8988T (cell line): ENCODE results near the gene PLVAP.
"Not testable (repeated sequence)": the region's sequence is repeated elsewhere in the genome, so short reads cannot be mapped to it uniquely, and the experiment has no call there.

Source experiments
- DNase-seq: peaks from one replicate; pipeline ENCODE4 v3.0.0; 2011

Gene PLVAP

DNA sequence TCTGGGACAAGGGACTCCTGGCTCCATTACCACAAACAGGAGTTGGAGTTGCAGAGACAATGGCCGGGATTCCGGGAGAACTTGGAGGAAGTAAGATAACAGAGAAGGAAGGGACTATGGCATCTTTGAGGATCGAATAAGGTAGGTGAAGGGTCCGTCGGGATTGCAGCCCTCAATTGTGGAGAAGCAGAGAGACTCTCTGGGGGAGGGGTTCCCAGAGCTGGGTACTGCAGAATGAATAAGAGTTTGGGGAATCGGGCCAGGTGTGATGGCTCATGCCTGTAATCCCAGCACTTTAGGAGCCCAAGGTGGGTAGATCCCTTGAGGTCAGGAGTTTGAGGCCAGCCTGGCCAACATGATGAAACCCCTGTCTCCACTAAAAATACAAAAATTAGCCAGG is 24.5 kb upstream of the PLVAP start:
- DNase-seq = no peak

DNA sequence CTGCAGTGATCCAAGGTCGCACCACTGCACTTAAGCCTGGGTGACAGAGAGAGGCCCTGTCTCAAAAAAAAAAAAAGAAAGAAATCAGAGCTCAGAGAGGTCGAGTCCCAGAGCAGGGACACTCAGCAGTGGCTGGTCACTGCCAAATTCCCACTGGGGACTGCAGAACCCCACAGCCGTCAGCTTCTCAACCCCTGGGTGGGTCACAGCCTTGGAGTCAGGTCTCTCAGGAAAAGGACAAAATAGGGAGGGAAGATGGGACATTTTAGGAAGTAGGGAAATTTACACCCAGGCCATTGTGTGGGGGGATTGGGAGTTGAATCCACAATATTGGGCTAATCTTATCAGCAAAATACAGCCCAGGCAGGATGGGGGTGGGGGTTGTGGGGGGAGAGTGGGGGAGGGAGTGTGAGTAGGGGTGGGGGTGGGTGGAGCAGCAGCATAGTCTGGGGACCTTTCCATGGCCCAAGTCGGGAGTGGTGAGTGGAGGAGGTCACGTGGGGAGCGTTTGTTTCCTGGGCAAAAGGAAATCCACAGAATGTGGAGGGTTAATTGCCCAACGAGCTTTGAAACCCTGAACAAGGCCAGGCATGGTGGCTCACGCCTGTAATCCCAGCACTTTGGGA is 21.9 kb upstream of the PLVAP start:
- no peak for DNase-seq

DNA sequence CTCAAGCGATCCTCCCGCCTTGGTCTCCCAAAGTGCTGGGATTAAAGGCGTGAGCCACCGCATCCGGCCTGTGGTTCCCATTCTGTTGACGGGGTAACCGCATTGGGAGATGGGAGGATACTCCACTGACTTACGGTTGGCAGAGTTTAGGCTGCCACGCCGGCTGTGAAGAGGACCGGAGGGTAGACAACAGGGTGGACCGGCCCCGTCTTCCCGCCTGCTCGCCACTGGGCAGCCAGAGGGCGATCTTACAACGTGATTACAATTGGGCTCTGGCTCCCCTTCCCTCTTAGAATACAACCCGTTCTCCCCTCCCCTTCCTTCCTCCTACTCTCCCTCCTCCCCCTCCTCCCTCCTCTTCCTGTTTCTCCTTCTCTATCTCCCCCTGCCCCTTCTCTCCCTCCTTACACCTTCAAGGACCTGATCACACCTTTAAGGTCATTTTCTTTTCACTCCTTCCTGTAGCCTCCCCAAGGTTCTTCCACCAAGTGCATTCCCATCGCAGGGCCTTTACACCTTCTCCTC is 17.8 kb upstream of the PLVAP start:
- DNase-seq = peak; percentile 96

DNA sequence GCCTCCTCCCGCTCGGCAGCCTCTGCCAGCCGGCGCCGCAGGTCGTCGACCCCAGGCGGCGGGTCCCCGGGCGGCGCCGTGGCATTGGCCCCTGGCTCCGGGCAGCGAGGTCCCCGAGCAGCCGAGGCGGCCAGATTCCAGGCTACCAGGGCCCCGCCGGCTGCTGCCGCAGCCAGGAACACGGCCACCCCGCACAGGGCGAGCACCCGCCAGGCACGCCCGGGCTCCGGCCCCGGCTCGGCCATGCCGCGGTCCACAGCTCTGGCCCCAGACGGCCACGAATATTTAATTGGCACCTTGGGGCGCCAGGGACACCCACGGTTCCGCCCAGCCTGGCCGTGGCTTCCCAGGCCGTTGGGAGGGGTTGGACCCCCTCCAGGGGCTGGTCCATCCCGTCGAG is 16.8 kb upstream of the PLVAP start, which contains the start of gene CCDC194:
Gene CCDC194 (minus strand): TSS at position 283 of the 400 bp plus-strand sequence. CDS start 38 bp downstream, at position 245.
- DNase-seq = no peak

DNA sequence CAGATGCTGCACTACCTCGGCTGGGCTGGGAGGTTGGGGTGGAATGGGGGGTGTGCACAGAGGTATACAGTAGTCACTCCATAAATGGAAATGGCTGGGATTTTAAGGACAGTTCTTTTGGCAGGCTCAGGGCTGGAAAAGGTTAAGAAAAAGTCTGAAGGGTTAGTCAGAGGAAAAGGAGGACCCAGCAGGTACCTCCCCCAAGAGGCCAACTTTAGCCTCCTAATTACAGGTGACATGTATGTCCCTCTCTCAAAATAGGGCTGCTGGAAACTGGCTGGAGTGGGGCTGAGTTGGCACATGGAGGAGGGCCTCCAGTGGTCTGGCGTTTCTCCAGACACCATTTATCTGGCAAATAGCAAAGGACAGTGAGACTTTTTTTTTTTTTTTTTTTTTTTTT is 15.9 kb upstream of the PLVAP start:
- DNase-seq = peak; percentile 46

DNA sequence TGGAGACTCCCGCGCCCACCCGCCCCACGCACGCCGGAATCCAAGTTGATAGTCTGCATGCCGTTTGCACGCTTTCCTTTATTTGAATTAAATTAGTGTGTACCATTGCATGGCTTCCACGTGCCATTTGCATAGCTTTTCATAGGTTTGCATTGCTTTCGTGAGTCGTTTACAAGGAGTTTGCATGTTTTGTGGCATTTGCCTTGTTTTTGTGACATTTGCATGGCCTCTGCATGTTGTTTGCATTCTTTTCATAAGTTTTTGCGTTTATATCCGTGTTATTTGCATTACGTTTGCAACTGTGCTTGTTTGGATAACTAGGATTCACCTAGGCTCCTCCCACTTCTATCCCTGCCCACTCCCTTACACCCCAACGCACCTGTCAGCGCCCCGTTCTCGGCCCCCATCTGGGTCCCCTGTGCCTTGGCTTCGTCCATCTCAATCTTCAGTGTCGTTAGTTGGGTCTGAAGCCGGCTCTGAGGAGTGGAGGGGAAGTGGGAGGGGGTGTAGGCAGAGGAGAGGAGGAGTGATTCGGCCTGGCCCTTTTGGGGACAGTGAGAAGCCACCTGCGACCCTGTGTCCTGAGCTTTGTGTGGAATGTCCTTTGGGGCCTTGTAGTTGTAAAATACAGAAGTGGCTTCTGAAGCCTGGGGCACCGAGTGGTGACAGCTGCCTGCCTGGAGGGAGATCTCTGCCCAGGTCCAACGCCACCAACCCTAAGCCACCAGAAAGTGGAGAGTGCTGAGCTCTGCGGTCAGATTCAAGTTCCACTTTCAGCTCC is 14.4 kb upstream of the PLVAP start:
- DNase-seq = peak; percentile 52

DNA sequence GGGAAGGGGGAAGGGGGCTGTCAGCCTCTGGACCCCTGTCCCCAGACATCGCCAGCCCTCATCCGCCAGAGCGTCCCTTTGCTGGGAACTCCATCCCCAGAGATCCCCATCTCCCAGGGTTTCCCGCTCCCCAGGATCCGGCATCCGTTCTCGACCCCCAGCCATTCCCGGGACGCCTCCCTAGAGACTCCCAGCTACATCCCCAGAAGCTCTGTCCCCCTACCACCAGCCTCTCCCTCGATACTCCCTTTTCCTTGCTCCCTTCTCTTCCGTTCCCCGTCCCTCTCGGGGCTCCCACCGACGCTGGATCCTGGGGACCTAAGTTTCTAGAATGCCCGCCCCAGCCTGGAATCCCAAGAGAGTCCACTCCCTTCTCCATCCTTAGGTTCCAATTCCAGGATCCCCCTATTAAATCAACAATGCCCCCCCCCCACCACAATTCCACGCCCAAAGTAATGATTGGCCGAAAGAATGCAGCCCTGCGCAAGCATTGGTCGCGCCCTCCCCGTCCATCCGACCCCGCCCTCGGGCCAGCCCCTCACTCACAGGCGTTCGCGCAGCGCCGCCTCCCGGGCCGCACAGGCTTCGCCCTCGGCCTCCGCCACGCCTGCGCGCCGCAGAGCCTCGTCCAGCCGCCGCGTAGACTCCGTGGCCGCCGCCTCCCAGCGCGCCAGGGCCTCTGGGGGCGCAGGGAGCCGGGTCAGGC is 13.7 kb upstream of the PLVAP start:
- DNase-seq = peak; percentile 99

DNA sequence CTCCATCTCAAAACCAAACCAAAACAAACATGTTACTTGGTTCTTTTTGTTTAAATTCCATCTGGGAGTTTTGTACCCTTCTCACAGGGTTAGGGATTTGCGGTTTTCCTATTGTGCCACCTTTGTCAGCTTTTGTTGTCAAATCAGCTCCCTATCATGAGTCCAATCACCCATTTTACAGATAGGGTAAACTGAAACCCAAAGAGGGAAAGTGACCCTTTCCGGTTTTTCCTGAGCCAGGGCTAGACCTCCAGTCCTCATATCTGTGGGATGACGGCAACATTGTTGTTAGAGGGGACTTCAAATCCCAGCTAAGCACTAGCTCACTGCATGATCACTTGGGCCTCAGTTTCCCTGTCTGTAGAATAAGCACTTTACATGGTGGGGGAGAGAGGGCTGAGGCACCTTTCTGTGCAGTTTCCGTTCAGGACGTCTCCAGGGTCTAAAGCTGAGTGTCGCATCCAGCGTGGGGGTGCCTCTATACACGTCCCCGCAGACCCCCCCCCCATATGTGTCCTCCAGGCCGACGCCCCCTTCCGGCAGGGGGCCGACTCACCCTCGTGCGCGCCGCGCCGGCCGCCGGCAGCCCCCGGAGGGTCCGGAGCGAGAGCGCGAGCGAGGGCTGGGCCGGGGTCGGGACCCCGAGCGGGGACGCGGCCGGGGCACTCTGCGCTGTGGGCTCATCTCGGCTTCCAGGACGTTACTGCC is 13.0 kb upstream of the PLVAP start:
- no peak for DNase-seq

DNA sequence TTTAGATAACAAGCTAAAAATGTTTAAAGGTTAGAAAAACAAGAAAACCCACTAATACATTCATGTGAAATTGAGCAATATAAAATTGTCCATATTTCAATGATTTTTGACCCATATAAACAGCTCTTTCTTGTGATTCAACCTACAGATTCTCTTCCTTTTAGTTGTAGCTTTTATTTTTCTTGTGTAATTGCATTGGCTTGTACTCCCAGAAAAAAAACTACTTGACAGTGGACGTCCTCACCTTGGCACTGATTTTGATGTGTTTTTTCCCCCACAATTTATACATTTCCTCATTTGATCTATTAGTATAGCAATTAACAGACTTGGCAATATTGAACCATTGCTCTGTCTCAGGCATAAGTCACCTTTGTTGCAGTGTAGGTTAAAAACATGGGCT is 12.1 kb upstream of the PLVAP start:
- DNase-seq = no peak

DNA sequence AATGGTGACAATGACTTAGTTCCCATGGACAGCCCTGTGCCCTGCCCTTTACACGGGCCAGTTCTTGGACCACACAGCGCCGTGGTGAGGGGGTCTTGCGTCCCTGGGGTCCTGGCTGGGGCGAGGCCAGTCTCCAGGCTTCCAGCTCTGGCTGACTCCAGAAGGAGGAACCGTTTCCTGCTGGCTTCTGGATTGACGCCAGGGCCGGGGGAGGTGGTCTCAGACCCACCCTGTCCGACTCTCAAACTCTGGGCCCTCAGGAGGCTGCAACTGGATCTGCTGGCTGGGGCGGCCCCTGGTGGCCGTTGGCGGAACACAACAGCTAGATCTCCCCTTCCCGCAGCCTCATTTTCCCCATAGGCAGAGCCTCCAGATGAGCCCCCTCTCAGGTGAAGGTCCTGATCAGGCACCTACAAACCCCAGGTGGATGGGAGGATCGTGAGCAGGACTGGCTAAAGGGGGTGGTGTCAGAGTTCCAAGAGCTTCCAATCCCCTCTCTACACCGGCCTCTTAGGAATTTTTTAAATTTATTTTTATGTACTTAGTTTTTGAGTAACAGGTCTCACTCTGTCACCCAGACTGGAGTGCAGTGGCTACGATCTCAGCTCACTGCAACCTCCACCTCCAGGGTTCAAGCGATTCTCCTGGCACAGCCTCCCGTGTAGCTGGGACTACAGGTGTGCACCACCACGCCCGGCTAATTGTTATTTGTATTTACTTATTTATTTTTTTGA is 8.9 kb upstream of the PLVAP start:
- peak; percentile 87 for DNase-seq

DNA sequence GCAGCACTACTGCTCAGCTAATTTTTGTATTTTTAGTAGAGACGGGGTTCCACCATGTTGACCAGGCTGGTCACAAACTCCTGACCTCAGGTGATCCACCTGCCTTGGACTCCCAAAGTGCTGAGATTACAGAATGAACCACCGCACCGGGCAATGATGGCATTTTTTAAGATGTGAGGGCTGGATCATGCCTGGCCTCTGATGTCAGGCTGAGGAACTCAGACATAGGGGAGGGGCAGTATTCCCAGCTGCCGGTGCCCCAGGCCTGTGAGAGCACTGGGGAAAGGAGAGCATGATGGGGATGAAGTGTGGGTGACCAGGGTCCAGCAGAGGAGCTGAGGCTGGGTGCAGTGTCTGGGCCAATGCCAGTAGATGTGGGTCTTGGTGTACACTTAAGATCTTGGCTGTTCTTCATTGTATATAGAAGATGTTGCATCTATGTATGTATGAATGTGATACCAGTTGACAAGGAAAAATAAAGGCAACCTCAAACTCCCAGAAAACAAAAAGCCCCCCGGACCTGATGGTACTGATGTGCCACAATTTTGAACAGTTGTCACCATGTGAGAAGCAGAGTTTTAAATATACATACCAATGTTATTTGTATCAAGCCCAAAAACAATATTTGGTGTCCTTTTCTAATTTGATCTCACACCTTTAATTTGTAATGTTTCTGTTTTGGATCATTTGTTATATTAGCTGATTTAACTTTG is 3.4 kb upstream of the PLVAP start:
- DNase-seq = no peak

DNA sequence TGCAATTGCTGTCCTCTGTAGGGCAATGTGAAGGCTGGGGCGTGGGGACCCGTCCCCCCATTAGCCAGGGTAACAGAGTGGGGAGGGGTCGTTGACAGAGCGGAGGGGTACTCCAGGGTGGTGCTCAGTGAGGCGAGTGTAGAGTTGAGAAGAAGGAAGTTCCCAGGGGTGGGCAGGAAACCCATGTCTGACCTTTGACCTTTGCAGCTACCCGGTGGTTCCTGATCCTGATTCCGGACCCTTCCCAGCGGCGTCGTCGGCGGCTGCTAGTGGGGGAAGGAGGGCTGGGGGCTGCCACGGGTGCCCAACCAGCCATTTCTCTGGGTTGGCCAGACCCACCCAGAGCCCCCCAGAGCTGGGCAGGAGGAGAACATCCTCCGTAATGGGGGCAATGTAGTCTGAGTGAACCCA is 2.1 kb upstream of the PLVAP start:
- no peak for DNase-seq

DNA sequence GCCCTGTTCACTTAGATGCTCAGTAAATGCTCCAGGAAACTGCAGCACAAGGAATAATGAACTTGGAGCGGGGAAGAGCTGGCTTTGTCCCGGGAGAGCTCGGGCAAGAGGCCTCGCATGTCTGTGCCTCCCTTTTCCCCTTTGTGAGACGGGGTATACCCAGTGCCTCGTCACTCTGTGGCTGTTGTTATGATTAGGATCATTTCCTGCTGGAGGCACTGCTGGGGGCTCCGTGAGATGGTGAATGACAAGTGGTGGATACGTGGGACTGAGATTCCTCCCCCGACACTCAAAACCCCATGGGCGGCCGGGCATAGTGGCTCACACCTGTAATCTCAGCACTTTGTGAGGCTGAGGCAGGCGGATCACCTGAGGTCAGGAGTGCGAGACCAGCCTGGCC is 1.1 kb upstream of the PLVAP start:
- DNase-seq = no peak

DNA sequence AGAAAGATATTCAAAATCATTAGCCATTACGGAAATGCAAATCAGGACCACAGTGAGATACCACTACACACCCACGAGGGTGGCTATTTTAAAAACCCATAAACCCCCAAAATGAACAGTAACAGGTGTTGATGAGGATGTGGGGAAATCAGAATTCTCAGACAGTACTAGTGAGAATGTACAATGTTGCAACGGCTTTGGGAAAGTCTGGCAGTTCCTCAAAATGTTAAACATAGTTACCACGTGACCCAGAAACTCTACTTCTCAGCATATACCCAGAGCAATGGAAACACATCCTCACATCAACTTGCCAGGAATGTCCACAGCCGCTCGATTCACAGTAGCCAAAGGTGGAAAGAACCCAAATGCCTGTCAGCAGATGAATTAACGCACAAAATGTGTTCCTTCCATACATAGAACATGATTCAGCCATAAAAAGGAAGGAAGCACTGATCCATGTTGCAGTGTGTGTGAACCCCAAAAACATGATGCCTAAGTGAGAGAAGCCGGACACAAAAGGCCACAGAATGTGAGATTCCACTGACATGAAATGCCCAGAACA is 7.0 kb downstream of the PLVAP start:
- DNase-seq = no peak

DNA sequence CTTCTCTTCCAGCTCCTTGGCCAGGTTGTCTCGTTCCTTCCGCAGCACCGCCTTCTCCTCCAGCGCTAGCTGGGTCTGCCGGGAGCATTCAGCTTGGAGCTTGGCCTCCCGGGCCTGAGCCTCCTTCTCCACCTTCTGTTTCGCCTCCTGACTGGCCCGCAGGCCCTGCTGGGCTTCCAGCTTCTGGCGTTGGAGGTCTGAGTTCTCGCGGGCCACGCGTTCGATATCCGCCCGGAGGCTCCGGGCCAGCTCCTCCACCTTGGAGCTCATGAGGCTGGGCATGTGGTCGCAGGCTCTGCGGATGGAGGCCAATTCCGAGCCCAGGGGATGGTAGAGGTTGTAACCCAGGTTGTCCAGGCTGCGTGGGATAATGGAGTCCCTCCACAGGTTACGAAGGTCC is 11.8 kb downstream of the PLVAP start:
- DNase-seq = no peak

DNA sequence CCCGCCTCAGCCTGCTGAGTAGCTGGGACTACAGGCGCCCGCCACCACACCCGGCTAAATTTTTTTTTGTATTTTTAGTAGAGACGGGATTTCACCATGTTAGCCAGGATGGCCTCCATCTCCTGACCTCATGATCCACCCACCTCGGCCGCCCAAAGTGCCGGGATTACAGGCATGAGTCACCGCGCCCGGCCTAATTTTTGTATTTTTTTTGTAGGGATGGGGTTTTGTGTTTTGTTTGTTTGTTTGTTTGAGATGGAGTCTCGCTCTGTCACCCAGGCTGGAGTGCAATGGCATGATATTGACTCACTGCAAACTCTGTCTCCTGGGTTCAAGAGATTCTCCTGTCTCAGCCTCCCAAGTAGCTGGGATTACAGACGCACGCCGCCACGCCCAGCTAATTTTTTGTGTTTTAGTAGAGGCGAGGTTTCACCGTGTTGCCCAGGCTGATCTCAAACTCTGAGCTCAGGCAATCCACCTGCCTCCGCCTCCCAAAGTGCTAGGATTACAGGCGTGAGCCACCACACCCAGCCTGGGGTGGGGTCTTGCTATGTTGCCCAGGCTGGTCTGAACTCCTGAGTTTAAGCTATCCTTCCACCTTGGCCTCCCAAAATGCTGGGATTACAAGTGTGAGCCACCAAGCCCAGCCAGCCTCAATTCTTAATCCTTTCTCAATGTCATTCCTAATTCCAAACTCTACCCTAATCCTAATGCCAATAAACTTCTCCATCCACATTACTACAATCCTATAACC is 13.1 kb downstream of the PLVAP start:
- DNase-seq = not testable (repeated sequence)

DNA sequence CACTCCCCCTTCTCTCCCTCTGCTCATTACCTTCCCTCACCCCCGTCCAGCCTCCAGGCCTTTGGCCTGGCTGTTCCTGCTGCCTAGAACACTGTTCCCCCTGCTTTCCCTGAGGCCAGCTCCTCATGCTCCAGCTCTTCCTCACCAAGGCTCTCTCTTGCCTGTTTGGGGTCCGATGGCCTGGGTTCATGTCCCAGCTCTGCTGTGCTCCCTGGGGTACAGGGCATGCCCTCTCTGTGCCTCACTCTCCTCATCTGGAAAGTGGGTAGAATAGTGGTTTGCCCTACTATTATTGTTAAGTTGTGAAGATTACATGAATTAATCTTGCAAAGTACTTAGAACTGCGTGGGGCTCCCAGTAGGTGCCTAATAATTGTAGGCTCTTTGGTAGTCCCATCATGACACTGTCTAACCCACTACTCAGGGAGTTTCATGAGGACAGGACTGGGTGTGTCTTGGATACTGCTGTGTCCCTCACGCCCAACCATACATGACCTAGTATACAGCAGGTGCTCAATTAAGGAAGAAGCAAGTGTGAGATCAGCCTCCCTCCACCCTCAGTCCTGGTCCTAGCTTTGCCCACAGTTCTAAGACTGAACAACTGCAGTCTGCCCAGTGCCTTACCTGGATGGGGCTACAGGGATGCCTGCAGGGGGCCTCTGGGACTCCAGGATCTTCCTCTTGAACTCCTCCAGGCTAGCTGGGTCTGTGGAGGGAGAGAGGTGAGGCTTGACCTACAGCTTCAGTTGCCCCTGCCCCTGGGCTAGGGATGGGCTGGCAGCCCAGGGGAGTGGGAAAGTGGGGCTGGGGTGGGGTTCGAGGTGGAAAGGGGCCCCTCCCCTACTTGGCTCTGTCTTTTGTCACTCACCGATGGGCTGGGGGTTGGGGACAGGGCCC is 17.0 kb downstream of the PLVAP start:
- DNase-seq = no peak

DNA sequence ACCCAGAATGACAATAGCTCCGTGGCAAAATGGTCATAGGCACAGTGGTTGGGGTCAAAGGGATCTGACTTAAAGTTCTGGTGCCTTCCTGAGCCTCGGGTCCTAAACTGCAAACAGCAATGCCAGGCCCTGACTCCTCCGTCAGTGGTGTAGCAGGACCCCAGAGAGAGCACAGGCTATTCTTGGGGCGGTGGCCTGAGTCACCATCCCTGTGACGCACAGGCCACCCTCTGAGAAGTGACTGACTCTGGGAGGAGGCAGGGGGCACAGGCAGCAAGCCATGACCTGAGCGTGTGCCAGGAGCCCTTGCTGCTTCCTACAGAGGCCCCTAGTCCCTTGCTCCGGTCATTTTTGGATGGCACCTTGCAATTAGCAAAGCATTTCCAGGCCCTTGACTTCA is 18.7 kb downstream of the PLVAP start:
- DNase-seq = peak; percentile 74

DNA sequence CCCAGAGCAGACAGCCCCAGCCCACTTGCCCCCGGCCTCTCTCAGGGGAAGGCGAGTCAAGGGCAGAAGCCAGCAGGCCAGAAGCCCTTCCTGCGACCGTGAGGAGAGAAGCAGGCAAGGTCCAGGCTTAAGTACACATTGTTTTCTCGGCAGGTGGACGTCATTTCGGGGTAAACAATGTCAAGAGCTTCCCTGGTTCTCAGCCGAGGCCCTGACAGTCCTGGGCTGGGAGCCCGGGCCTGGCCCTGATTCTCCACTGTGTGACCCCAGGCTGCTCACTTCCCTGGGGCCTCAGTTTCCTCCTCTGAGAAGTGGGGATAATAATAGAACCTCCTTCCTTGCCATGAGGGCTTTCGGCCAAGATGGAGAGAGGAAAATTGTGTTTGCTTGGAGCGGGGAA is 19.4 kb downstream of the PLVAP start:
- no peak for DNase-seq
